ENCODE measurements around the gene ARPC2.
A peak's percentile ranks its signal among the peaks of the same experiment; 100 is the strongest.

The ARPC2 gene

DNA sequence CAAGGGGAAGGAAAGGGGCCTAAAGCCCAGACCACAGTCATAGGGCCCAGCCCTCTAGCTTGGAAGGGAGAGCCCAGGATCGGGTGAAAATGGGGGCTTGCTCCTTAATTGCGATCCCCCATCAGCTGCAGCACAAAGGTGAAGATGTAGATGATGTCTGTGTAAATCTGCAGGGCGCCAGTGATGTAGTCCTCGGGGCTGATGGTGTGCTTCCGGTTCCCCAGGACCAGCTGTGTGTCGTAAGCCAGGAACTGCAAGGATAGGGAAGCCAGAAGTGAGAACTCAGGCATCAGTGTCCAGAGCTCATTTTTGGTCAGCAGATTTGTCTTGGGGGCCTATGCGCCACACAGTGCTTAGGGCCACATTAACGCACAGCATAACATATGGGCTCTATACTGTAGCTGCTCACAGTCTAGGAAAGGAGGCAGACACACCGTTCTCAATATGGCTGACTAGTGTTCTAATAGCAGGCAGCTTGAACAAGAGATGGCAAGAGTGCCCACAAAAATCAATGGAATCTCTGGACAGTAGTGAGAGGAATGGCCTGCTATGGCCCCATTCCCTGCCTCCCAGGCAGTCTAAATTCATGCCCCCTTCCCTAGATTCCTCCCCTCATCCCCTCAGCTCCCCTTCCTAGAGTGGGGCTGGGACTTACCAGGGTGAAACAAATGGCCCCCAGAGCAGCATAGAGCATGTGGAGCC, 58.5 kb downstream of the ARPC2 start:
- H3K4me3 ChIP-seq (ENCODE audit: low read depth, low read length) = no peak overlapping the region
- no peak for DNase-seq (ENCODE audit: low read depth)

DNA sequence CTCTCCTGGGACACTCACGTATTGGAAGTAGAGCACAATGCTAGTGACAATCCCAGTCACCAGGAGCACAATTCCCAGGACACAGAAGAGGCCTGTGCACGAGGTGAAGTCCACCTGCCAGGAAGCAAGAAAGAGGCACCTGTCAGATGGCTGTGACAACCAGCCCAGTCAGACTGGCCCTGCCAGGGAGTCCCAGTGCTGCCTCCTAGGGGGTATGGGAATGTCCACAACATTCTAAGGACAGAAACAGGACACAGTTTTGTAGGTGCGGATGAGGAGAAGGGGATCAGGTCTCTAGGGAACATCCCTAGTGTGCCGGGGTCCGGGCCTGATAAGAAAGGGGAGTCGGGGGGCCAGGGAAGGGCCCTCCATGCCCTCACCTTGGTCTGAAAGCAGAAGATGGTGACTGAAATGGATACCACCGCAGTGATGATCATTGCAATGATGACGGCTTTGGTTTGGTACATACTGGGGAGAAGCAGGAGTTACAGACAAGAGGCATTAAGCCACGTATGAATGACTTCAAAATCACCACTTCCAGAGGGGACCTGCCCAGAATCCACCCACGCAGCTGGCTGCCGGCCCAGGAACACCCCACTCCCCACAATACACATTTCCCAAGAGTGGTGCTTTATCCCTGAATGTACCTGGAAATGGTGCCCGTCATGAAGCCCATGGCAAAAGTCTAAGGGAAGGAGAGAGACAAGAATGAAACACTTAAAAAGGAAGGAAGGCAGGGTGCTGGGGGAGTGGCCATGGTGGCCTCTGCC, 60.2 kb downstream of the ARPC2 start:
- DNase-seq (ENCODE audit: low read depth) = no peak
- TF ChIP-seq, protein P1, sequence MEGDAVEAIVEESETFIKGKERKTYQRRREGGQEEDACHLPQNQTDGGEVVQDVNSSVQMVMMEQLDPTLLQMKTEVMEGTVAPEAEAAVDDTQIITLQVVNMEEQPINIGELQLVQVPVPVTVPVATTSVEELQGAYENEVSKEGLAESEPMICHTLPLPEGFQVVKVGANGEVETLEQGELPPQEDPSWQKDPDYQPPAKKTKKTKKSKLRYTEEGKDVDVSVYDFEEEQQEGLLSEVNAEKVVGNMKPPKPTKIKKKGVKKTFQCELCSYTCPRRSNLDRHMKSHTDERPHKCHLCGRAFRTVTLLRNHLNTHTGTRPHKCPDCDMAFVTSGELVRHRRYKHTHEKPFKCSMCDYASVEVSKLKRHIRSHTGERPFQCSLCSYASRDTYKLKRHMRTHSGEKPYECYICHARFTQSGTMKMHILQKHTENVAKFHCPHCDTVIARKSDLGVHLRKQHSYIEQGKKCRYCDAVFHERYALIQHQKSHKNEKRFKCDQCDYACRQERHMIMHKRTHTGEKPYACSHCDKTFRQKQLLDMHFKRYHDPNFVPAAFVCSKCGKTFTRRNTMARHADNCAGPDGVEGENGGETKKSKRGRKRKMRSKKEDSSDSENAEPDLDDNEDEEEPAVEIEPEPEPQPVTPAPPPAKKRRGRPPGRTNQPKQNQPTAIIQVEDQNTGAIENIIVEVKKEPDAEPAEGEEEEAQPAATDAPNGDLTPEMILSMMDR (conservative IDR thresholded peaks at IDR 0.05; ENCODE audit: low read depth, low read length) = peak; percentile 18

More for the DNA sequence above, 58.5 kb downstream of the ARPC2 start:
- TF ChIP-seq, protein P1 (conservative IDR thresholded peaks at IDR 0.05; ENCODE audit: low read depth, low read length) = no peak

DNA sequence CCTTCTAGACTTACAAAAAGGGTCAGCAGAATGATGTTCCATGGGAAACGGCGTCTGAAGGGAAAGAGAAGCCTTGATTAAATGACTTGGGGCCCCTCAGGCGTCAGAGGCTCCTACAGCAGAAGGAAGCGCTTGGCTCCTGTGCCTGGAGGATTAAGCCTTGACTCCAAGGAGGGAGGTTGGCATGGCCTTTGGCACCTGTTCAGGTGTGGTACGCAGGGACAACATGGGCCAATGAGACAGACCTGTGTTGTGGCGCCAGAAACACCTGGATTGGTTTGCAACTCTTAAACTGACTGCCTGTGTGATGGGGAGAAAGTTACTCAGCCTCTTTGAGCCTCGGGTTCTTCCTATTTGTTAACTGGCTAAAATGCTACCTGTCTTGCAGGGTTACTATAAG, 60.9 kb downstream of the ARPC2 start:
- DNase-seq (ENCODE audit: low read depth) = no peak
- H3K4me3 ChIP-seq (ENCODE audit: low read depth, low read length) = no peak overlapping the region
- TF ChIP-seq, protein P1 (conservative IDR thresholded peaks at IDR 0.05; ENCODE audit: low read depth, low read length) = no peak

More for the DNA sequence above, 60.2 kb downstream of the ARPC2 start:
- H3K4me3 ChIP-seq (ENCODE audit: low read depth, low read length) = no peak overlapping the region

DNA sequence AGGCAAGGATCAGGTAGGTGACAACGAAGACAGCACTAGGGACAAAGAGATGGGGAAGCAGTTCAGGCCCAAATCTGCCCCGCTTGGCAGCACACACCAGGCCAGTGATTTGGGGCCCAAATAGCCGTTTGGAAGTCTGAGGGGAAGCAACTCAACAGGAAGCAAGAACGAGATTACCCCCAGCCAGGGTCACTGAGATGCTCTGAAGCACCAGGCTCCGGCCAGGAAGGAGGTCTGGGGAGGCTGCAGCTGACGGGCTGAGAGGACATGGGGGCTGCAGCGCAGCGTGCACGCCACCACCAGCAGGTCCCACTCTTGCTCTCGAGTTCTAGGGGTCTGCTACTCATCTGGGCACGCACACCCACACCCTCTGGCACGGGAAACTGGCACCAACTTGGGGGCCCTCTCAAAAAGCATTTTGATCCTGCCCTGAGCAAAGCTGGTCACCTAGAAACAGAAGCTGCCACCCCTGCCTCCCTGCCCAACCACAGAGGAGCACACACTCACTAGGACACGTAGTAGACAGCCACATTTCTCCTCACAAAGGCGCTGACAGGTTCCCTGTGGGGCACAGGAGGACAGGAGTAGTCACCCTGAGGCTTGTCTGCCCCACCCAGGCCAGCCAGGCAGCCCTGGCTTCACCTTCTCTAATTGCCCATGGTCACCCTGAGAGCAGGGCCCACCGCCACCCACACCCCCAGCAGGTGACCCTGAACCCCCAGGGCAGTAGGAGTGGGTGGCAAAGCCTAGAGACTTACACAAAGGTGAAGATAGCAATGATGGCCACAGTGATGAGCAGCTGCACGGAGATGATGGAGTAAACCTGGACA, 61.8 kb downstream of the ARPC2 start:
- TF ChIP-seq, protein P1 (conservative IDR thresholded peaks at IDR 0.05; ENCODE audit: low read depth, low read length) = no peak
- DNase-seq (ENCODE audit: low read depth) = no peak
- H3K4me3 ChIP-seq (ENCODE audit: low read depth, low read length) = no peak overlapping the region

DNA sequence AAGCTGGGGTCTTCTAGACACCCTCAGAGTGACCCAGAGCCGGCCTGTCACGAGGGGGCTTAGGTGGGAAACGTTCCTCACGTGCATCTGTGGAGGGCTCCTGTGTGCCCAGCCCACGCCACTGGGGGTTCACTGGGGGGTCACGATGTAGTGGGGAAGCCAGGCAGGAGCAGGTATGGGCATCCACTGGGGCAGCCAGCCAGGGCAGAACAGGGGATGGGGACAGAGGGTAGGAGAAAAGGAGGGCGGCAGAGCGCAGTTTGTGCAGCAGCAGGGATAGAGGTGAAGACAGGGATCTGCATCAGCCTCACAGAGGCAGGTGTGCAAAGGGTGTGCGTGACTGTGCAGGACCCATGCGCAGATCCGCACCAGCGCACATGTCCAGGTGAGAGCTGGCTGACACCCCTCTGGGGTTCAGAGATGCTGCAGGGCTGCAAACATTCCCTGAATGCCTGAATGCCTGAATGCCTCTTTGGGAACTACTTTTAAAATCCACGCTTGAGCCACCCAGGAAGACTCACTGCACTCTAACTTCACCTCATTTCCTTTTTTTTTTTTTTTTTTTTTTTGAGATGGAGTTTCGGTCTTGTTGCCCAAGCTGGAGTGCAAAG, 63.4 kb downstream of the ARPC2 start:
- TF ChIP-seq, protein P1 (conservative IDR thresholded peaks at IDR 0.05; ENCODE audit: low read depth, low read length) = no peak
- no peak for DNase-seq (ENCODE audit: low read depth)
- no peak overlapping the region for H3K4me3 ChIP-seq (ENCODE audit: low read depth, low read length)

DNA sequence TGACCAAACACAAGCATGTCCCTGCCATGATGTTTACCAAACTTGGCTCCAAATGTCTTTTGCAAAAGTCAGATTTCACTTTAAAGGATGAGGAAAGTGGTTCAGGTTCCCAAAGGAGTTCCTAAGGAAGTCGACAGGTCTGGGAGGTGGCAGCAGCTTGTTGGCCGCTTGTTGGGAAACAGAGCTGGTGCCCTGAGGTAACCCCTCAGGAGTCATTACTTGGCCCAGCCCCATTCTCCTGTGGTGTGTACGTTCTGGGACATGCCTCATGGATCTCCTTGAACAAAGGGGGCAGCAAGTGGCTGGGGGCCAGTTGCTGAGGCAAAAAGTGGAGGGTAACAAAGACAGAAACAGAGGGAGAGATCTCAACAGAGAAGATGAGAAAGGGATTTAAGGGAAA, 64.5 kb downstream of the ARPC2 start:
- H3K4me3 ChIP-seq (ENCODE audit: low read depth, low read length) = no peak overlapping the region
- TF ChIP-seq, protein P1 (conservative IDR thresholded peaks at IDR 0.05; ENCODE audit: low read depth, low read length) = no peak
- no peak for DNase-seq (ENCODE audit: low read depth)
